ENCODE results near the gene THBS1.

- TF ChIP-seq EZH2 (IDR thresholded peaks at IDR 0.05; ENCODE audit: low read length, unreplicated experiment) (no peak), CTCF (conservative IDR thresholded peaks at IDR 0.05; ENCODE audit: low read depth, low read length) (no peak), EZH2phosphoT487 (IDR thresholded peaks at IDR 0.05; ENCODE audit: borderline replicate concordance, low read length) (no peak)
Measured at GRCh38 chr15:39613861-39614260, 33.0 kb downstream of the THBS1 start.

Measured in PC-3 (cell line).